NCI-H128 (cell line): ENCODE data around the gene APELA.
"Not testable (repeated sequence)": the region's sequence is repeated elsewhere in the genome, so short reads cannot be mapped to it uniquely, and the experiment has no call there.

ENCODE experiments used
- DNase-seq: peaks from one replicate; lab custom pipeline; 2025; ENCODE audit not compliant: unreplicated experiment; lab: John Stamatoyannopoulos, UW

Gene APELA

GRCh38 chr4:164924670-164925238 is 47.8 kb downstream of the APELA start:
- DNase-seq, result no peak

DNA sequence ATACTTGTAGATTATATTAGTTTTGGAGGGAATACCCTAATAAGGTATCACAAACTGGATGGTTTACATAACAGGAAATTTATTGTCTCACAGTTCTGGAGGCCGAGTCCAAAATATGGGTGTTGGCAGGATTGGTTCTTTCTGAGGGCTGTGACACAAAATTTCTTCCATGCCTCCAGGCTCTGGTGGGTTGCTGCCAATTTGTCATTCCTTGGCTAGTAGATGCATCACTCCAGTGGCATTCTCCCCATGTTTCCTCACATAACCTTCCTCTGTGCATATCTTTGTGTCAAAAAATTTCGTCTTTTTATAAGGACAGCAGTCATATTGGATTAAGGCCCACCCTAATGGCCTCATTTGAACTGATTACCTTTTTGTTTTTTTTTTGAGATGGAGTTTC is 49.3 kb downstream of the APELA start:
- no peak for DNase-seq

GRCh38 chr4:164927101-164927500 is 50.1 kb downstream of the APELA start:
- DNase-seq, result not testable (repeated sequence)

DNA sequence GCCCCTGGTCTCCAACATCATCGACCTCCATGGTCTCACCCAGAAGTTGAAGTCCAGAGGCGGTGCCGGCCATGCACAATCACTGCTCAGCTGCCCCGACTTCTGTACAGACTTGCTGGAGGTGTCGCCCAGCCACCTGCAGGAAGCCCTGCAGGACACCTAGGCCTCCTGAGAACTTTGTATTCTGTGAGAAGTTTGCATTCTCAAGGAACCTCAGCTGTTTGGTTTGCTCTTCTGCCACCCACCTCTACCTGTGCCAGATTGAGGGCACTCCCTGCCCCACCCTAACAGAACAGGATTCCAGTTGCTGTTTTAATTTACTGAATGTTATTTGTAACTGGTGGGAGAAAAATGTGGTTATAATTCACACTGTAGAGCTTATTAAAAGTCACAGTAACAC is 53.7 kb downstream of the APELA start:
- DNase-seq, result no peak

- no peak for DNase-seq
Measured at GRCh38 chr4:164931551-164932324, 54.8 kb downstream of the APELA start.

DNA sequence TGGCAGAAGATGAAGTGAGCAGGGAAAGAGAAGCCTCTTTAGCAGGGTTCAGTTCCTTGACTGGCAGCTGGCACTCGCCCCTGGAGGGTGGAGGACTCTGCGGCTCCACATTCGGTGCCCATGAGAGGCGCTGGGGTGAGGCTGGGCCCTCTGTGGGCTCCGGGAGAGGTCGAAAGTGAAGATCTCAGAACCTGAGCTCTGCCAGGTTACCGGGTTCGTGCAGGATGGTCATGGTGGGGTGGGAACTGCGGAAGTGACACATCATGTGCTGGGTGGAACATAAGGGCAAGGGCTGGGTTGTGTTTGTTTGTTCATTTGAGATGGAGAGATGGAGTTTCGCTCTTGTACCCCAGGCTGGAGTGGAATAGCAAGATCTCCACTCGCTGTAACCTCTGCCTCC is 56.3 kb downstream of the APELA start:
- DNase-seq, result no peak

DNA sequence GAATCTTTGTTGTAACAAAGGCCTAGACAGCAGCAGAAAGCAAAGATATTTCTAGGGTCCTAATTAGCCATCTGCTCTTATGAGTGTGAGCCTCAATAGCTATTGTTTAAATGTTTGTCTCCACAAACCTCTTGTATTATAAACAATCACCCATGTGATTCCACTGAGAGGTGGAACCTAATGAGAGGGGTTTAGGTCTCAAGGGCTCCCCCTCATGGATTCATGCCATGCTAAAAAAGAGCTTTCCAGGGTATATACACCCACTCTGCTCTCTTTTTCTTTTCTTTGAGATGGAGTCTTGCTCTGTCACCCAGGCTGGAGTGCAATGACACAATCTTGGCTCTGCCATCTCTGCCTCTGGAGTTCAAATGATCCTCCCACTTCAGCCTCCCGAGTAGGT is 58.4 kb downstream of the APELA start:
- no peak for DNase-seq

- DNase-seq, result not testable (repeated sequence)
Measured at GRCh38 chr4:164935865-164936606, 59.1 kb downstream of the APELA start.

- DNase-seq, result no peak
Measured at GRCh38 chr4:164937576-164938270, 60.7 kb downstream of the APELA start.

DNA sequence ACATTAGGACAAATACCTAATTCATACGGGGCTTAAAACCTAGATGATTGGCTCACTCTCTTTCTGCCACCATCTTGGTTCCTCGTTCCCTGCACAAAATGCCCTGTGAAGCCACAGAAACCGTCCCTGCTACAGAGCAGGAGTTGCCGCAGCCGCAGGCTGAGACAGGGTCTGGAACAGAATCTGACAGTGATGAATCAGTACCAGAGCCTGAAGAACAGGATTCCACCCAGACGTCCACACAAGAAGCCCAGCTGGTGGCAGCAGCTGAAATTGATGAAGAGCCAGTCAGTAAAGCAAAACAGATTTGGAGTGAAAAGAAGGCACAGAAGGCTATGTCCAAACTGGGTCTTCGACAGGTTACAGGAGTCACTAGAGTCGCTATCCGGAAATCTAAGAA is 66.2 kb downstream of the APELA start:
- no peak for DNase-seq

GRCh38 chr4:164945146-164945545 is 68.2 kb downstream of the APELA start:
- DNase-seq, result no peak

- DNase-seq, result no peak
Measured at GRCh38 chr4:164946810-164947209, 69.8 kb downstream of the APELA start.
